A549 (cell line): ENCODE results near the gene TTC24.

Source experiments
- CHD2 ChIP-seq: fragments of 150-350 bp; IDR thresholded peaks from 2 replicates; pipeline ENCODE4 v1.6.1; 2014; ENCODE audit warnings: low read length; ENCODE audit not compliant: partially characterized antibody
- CTCF ChIP-seq: fragments of >200 bp; sonication (Bioruptor Twin); formaldehyde crosslinking; IDR thresholded peaks from 3 replicates; pipeline ENCODE4 v1.5.1; 2016
- EP300 ChIP-seq, 2 experiments: fragments of >200 bp; sonication (Bioruptor Twin); formaldehyde crosslinking; IDR thresholded peaks; 2 replicates in 1 of 2; 3 replicates in 1 of 2; pipeline ENCODE4 v1.6.1; 2016 to 2017
- ESRRA ChIP-seq: fragments of 150-350 bp; IDR thresholded peaks from 2 replicates; pipeline ENCODE4 v1.6.1; 2014; ENCODE audit warnings: mild to moderate bottlenecking, low read length, borderline replicate concordance
- PBX3 ChIP-seq: IDR thresholded peaks from 2 replicates; pipeline ENCODE4 v1.6.1; 2012
- PHF8 ChIP-seq: fragments of 200-600 bp; sonication (generic); IDR thresholded peaks from 2 replicates; pipeline ENCODE4 v1.6.1; 2016; ENCODE audit warnings: low read depth, mild to moderate bottlenecking, antibody characterized with exemption, moderate library complexity, borderline replicate concordance
- POLR2A ChIP-seq: IDR thresholded peaks from 2 replicates; pipeline ENCODE4 v1.6.1; 2012; ENCODE audit warnings: mild to moderate bottlenecking, low read length
- RAD21 ChIP-seq, 2 experiments: fragments of >200 bp in 1 of 2; sonication (Bioruptor Twin) in 1 of 2; formaldehyde crosslinking in 1 of 2; IDR thresholded peaks in 1 of 2; conservative IDR thresholded peaks in 1 of 2; 2 replicates in 1 of 2; 3 replicates in 1 of 2; pipeline ENCODE4 v1.6.1; 2012 to 2018; ENCODE audit warnings: inconsistent platforms in 1 of 2
- RARB ChIP-seq: fragments of 250-450 bp; sonication (Bioruptor Pico); IDR thresholded peaks from 2 replicates; pipeline ENCODE4 v1.8.0; 2021; ENCODE audit warnings: mild to moderate bottlenecking, moderate library complexity
- REST ChIP-seq: fragments of 200-600 bp; sonication (generic); IDR thresholded peaks from 2 replicates; pipeline ENCODE4 v1.6.1; 2016; ENCODE audit warnings: antibody characterized with exemption, mild to moderate bottlenecking, moderate library complexity
- USF2 ChIP-seq: fragments of 450-650 bp; IDR thresholded peaks from 2 replicates; pipeline ENCODE4 v1.6.1; 2014; ENCODE audit warnings: antibody characterized with exemption

GRCh38 chr1:156551869-156552268, 27.7 kb upstream of the TTC24 start:
- TF ChIP-seq CTCF (no peak), POLR2A (no peak), ESRRA (no peak), RAD21 (conservative IDR thresholded peaks at IDR 0.05 in 1 of 2, IDR thresholded peaks at IDR 0.05 in 1 of 2) (no peak), CHD2 (no peak), REST (no peak), RARB (CRISPR knock-in tag) (no peak), EP300 (IDR thresholded peaks at IDR 0.05) (no peak), USF2 (no peak), PHF8 (no peak), PBX3 (no peak)
